ENCODE measurements around the gene CD47. TPM values are rescaled to one million over a fixed set of nuclear protein-coding genes. Genes with fewer than 3 reads are reported as not detected.

Gene CD47
- total RNA-seq, 1 experiment from 2014 or later: 34.7 TPM

- Histone ChIP-seq H3K9me3 (ENCODE audit: low read depth, low read length, poor library complexity, severe bottlenecking) (no peaks in the 10 kb centered on the region), H3K4me1 (ENCODE audit: insufficient read depth, low read length, poor library complexity, severe bottlenecking) (peaks cover 28% of the 10 kb centered on the region), H3K27me3 (replicated peaks; ENCODE audit: insufficient read depth, low read depth, low read length, poor library complexity) (peaks cover 23% of the 10 kb centered on the region), H3K36me3 (ENCODE audit: insufficient read depth, low read length, poor library complexity, severe bottlenecking) (no peaks in the 10 kb centered on the region), H3K27ac (ENCODE audit: low read depth, low read length, poor library complexity, severe bottlenecking) (no peak overlapping the region), H3K4me3 (ENCODE audit: low read depth, low read length, poor library complexity, severe bottlenecking) (no peak overlapping the region)
- no TSS peak for BruUV-seq (replicated peaks)
- TF ChIP-seq CTCF (conservative IDR thresholded peaks at IDR 0.05; ENCODE audit: low read depth, low read length) (no peak), EZH2 (IDR thresholded peaks at IDR 0.05; ENCODE audit: borderline replicate concordance, low read depth, low read length, poor library complexity, severe bottlenecking) (no peak)
- CTCF ChIA-PET: no interaction called here
- DNase-seq (ENCODE audit: low spot score): no peak
- intact Hi-C loops (cut with micrococcal nuclease; ENCODE audit: unreplicated experiment): no loop called here
- POLR2A ChIA-PET (ENCODE audit: low non-redundant PET): no interaction called here
Observed at GRCh38 chr3:108022256-108023150, 68.3 kb downstream of the CD47 start.

GRCh38 chr3:108021533-108021932 lies 69.3 kb downstream of the CD47 start:
- H3K27me3 ChIP-seq (replicated peaks; ENCODE audit: insufficient read depth, low read depth, low read length, poor library complexity): peaks cover 29% of the 10 kb centered on the region
- H3K4me1 ChIP-seq (ENCODE audit: insufficient read depth, low read length, poor library complexity, severe bottlenecking): peaks cover 28% of the 10 kb centered on the region
- TF ChIP-seq EZH2 (IDR thresholded peaks at IDR 0.05; ENCODE audit: borderline replicate concordance, low read depth, low read length, poor library complexity, severe bottlenecking): no peak
- TF ChIP-seq CTCF (conservative IDR thresholded peaks at IDR 0.05; ENCODE audit: low read depth, low read length): no peak
- peak; percentile 85 for DNase-seq (ENCODE audit: low spot score)
- H3K27ac ChIP-seq (ENCODE audit: low read depth, low read length, poor library complexity, severe bottlenecking): no peak overlapping the region
- BruUV-seq (replicated peaks): no TSS peak
- no peaks in the 10 kb centered on the region for H3K9me3 ChIP-seq (ENCODE audit: low read depth, low read length, poor library complexity, severe bottlenecking)
- no peak overlapping the region for H3K4me3 ChIP-seq (ENCODE audit: low read depth, low read length, poor library complexity, severe bottlenecking)
- intact Hi-C loops (cut with micrococcal nuclease; ENCODE audit: unreplicated experiment): no loop called here
- ChIA-PET POLR2A (ENCODE audit: low non-redundant PET) (no interaction called here), CTCF (no interaction called here)
- no peaks in the 10 kb centered on the region for H3K36me3 ChIP-seq (ENCODE audit: insufficient read depth, low read length, poor library complexity, severe bottlenecking)

GRCh38 chr3:108021131-108021530 lies 69.7 kb downstream of the CD47 start:
- Histone ChIP-seq H3K9me3 (ENCODE audit: low read depth, low read length, poor library complexity, severe bottlenecking) (no peaks in the 10 kb centered on the region), H3K27me3 (replicated peaks; ENCODE audit: insufficient read depth, low read depth, low read length, poor library complexity) (peaks cover 29% of the 10 kb centered on the region), H3K27ac (ENCODE audit: low read depth, low read length, poor library complexity, severe bottlenecking) (no peak overlapping the region), H3K4me1 (ENCODE audit: insufficient read depth, low read length, poor library complexity, severe bottlenecking) (peaks cover 28% of the 10 kb centered on the region), H3K4me3 (ENCODE audit: low read depth, low read length, poor library complexity, severe bottlenecking) (no peak overlapping the region), H3K36me3 (ENCODE audit: insufficient read depth, low read length, poor library complexity, severe bottlenecking) (no peaks in the 10 kb centered on the region)
- DNase-seq (ENCODE audit: low spot score): peak; percentile 52
- intact Hi-C loops (cut with micrococcal nuclease; ENCODE audit: unreplicated experiment): no loop called here
- BruUV-seq (replicated peaks): no TSS peak
- POLR2A ChIA-PET (ENCODE audit: low non-redundant PET): no interaction called here
- CTCF ChIA-PET: no interaction called here
- TF ChIP-seq CTCF (conservative IDR thresholded peaks at IDR 0.05; ENCODE audit: low read depth, low read length) (0 out of 2 replicates have a peak, but pooled peaks have one; percentile 14), EZH2 (IDR thresholded peaks at IDR 0.05; ENCODE audit: borderline replicate concordance, low read depth, low read length, poor library complexity, severe bottlenecking) (no peak)

Data from A673 (cell line).